Skin of body (tissue), 2 donors: ENCODE data around the gene OR4C13. TPM values are rescaled to one million over a fixed set of nuclear protein-coding genes. Genes with fewer than 3 reads are reported as not detected.
"Not testable (repeated sequence)": the region's sequence is repeated elsewhere in the genome, so short reads cannot be mapped to it uniquely, and the experiment has no call there.

Source experiments
- DNase-seq: peaks from one replicate; lab custom pipeline; 2025; lab: John Stamatoyannopoulos, UW
- total RNA-seq: library from RNA; depleted of rRNA; stranded (reverse); fragments of >200 nt; gene quantifications from one replicate; pipeline ENCODE4 v1.2.3, GENCODE V29; 2014

Gene OR4C13
- total RNA-seq: not detected

- no peak for DNase-seq
These were observed at the start of gene OR4C13 for GRCh38 chr11:49952091-49952490. OR4C13 (plus strand) TSS chr11:49952391; CDS start chr11:49952423, 32 bp downstream.

DNA sequence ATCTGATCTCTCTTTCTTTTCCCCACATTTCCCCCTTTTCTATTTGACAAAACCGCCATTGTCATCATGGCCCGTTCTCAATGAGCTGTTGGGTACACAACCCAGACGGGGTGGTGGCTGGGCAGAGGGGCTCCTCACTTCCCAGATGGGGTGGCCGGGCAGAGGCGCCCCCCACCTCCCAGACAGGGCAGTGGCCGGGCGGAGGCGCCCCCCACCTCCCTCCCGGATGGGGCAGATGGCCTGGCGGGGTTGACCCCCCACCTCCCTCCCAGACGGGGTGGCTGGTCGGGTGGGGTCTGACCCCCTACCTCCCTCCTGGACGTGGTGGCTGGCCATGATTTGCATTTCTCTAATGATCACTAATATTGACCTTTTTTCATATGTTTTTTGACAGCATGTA, 40.7 kb upstream of the OR4C13 start:
- not testable (repeated sequence) for DNase-seq

DNA sequence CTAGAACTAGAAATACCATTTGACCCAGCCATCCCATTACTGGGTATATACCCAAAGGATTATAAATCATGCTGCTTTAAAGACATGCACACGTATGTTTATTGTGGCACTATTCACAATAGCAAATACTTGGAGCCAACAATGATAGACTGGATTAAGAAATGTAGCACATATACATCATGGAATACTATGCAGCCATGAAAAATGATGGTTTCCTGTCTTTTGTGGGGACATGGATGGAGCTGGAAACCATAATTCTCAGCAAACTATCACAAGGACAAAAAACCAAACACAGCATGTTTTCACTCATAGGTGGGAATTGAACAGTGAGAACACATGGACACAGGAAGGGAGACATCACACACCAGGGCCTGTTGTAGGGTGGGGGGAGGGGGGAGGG, 3.5 kb upstream of the OR4C13 start:
- not testable (repeated sequence) for DNase-seq

DNA sequence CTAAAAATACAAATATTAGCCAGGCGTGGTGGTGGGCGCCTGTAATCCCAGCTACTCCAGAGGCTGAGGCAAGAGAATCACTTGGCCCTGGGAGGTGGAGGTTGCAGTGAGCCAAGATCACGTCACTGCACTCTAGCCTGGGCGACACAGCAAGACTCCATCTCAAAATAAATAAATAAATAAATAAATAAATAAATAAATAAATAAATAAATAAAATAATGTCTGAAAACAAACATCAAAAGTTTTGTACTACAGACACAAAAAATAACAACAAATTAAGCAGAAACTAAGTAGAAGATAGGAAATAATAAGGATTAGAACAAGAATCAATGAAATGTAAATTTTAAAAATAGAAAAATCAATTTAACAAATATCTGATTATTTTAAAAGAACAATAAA, 21.2 kb downstream of the OR4C13 start:
- DNase-seq: not testable (repeated sequence)

DNA sequence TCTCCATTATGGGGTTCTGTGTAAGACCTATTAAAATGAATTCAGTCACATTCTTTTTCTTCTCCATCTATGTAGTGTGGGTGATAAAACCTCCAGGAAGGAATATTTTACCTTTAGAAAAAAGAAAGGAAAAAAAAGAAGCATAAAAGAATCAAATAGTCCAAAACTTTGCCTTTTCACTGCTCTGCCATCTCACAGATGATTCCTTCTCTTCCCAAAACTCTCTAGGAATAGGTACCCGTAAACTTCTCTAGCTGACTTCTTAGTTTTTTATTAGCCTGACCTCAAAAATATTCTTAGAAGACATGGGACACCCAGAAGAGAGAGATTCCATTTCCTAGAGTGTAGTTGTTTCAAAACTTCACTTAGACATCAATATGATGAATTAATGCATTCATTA, 30.2 kb downstream of the OR4C13 start, which contains the start of gene OR4C12:
OR4C12 (minus strand) TSS at position 101 of the 400 bp plus-strand sequence; CDS start at position 67, 34 bp downstream.
- not testable (repeated sequence) for DNase-seq

DNA sequence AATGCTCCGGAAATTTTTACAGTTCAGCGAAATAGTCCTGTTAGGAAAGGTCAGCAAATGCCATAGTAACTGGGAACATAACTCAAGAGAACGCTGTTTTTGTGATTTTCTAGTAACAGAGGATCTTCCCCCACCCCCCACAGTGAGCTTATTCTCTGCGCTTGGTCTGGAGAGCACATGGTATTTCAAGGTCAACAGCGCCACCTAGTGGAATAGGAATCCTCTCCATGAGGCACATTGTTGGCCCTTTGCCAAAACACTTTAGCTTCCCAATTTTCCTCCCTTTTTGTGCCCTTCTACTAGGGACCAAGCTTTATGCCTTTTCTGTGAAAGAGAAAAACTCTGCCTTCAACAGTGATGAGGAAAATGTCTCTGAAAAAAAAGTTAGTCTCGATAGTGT, 43.4 kb downstream of the OR4C13 start:
- no peak for DNase-seq

Other genes with a start within 250 kb of the OR4C13 start
- not detected for gene OR4C12, start 30.1 kb downstream of the OR4C13 start, total RNA-seq
- gene OR4C45, start 80.5 kb downstream of the OR4C13 start, total RNA-seq: not detected